H1 (cell line): ENCODE data around the gene ELMO2. TPM values are rescaled to one million over a fixed set of nuclear protein-coding genes. Genes with fewer than 3 reads are reported as not detected.

Experiments used
- BACH1 ChIP-seq: IDR thresholded peaks from 2 replicates; pipeline ENCODE4 v1.6.1; 2012; ENCODE audit warnings: low read length, improper control_type of control experiment
- KDM5A ChIP-seq: fragments of 200-600 bp; IDR thresholded peaks from 2 replicates; pipeline ENCODE4 v1.7.1; 2012; ENCODE audit warnings: mild to moderate bottlenecking, low read length, inconsistent platforms, mixed read lengths
- ZNF274 ChIP-seq: IDR thresholded peaks from 2 replicates; pipeline ENCODE4 v1.7.0; 2012; ENCODE audit warnings: low read length, borderline replicate concordance; ENCODE audit errors: extremely low read depth
- polyA plus RNA-seq, 7 experiments: library from polyadenylated mRNA; depleted of rRNA in 3 of 7; stranded (reverse) in 5 of 7; unstranded in 2 of 7; fragments of >200 nt in 5 of 7; fragments of 200-250 nt in 2 of 7; gene quantifications; 1 replicate in 5 of 7; 2 replicates in 1 of 7; 4 replicates in 1 of 7; pipeline versions ENCODE4 v1.2.1 to v1.2.3, GENCODE V29; 2011 to 2013; ENCODE audit warnings: missing spikeins in 2 of 7, mixed read lengths in 2 of 7
- total RNA-seq: library from RNA; stranded (reverse); fragmentation: NEBNext Ultra II Directional; extraction: Animal tissue kit (Norgen Biotek cat#: 25700); gene quantifications from 2 replicates; pipeline ENCODE4 v1.2.1, GENCODE V29; 2021

The ELMO2 gene
- total and polyA plus RNA-seq, 2 of the 8 experiments (the other 6 are each of a cell fraction or from before 2014, with no cell fraction given): 34.3 to 39.7 TPM

- TF ChIP-seq KDM5A: no peak
- no peak for TF ChIP-seq BACH1
- no peak for TF ChIP-seq ZNF274
Observed at GRCh38 chr20:46316984-46317684, 89.3 kb downstream of the ELMO2 start (continued).

Other genes starting within 250 kb of the ELMO2 start
- 0.39 and 0.46 TPM in 2 replicates for gene CDH22, start 98.1 kb downstream of the ELMO2 start, total RNA-seq
- gene CDH22, start 98.1 kb downstream of the ELMO2 start, polyA plus RNA-seq (2011; rRNA removed): 0.31 and 0.35 TPM in 2 replicates
- 15.9 and 17.8 TPM in 2 replicates for gene ZNF334, start 106.9 kb upstream of the ELMO2 start, total RNA-seq
- gene ZNF334, start 106.9 kb upstream of the ELMO2 start, polyA plus RNA-seq (2011; rRNA removed): 6.2 and 8.8 TPM in 2 replicates
- 0.13 and 0.25 TPM in 2 replicates for gene OCSTAMP, start 144.0 kb upstream of the ELMO2 start, total RNA-seq
- 0.09 and 0.14 TPM in 2 replicates for gene OCSTAMP, start 144.0 kb upstream of the ELMO2 start, polyA plus RNA-seq (2011; rRNA removed)
- gene SLC13A3, start 244.8 kb upstream of the ELMO2 start, total RNA-seq: 9.4 and 9.8 TPM in 2 replicates
- gene SLC13A3, start 244.8 kb upstream of the ELMO2 start, polyA plus RNA-seq (2011; rRNA removed): 12.6 and 15.4 TPM in 2 replicates